Stimulated activated CD4-positive, alpha-beta T cell treated with anti-CD3 and anti-CD28 coated beads, Interleukin-15, amount 100 ng/mL, for 1 hour (primary cell): ENCODE data around the gene SUPT3H.

Source experiments
- DNase-seq, 2 donors: peaks; one replicate each; pipeline ENCODE4 v3.0.0-alpha.2; 2020; ENCODE audit warnings: low read depth in 1 of 2, low spot score in 1 of 2

The SUPT3H gene

DNA sequence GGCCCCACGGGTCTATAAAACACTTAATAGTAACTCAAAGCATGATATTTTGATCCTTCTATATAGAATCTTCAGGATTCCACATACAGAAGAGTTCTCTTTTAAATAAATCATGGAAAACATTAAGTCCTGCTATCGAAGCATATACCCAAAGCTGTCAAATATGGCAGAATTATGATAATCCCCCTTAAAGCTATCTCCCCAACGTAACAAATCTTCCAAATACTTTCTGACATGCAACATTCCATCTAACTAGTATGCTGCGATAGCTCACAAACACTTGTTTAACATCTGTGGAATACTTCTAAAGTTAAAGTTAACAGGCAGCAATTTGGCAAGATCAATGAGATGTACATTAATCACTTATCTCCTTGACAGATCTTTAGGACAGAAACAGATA is 420.6 kb downstream of the SUPT3H start:
- no peak for DNase-seq

DNA sequence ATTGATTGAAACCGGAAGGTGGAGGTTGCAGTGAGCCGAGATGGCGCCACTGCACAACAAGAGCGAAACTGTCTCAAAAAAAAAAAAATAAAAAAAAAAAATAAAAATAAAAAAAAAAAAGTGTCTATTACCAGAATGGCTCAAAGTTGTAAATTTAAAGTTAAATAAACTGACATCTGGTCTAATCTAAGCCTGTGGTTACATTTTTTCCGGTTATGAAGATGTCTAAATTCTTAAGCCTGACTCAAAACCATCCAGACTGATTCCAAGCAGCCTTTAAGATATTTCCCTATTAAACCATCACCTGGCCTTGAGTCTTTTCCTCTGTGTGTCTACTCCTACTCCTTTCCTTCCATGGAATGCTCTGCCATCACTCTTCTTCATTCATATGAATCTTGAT is 421.3 kb downstream of the SUPT3H start:
- DNase-seq, result no peak

DNA sequence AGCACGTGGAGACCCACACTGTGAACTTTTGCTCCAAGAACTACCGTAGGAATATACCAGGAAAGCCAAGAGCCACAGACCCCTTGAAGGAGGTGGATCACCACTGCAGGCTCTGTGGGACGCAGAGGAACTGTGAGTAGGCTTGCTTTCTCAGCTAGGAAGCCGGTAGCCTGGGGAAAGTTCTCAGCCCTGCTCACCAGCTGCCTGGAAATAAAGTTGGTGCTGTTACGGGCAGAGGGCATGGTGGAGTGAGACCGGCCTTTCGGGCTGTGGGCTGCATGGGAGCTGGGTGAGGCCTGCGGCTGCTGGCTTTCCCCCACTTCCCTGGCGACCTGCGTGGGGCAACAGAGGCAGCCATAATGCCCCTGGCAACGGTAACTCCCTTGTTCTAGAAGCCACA is 422.6 kb downstream of the SUPT3H start:
- DNase-seq, result no peak

DNA sequence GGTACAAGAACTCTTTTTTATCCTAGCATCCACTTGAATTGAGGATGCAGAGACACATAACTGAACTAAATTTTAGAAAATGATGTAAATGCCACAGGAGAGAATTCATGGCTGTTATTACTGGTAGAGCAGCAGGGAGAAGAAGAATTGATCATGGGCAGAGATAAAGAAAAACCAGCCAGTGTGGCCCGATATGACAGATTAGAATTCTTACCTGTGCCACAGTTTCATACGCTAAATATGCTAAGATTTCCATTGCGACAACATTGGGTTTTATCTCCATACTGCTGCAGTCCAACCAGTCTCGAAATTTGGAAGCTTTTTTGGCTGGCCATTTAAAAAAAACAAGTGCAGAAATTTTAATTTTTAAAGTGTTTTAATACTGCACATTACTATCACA is 423.5 kb downstream of the SUPT3H start:
- DNase-seq, result no peak

DNA sequence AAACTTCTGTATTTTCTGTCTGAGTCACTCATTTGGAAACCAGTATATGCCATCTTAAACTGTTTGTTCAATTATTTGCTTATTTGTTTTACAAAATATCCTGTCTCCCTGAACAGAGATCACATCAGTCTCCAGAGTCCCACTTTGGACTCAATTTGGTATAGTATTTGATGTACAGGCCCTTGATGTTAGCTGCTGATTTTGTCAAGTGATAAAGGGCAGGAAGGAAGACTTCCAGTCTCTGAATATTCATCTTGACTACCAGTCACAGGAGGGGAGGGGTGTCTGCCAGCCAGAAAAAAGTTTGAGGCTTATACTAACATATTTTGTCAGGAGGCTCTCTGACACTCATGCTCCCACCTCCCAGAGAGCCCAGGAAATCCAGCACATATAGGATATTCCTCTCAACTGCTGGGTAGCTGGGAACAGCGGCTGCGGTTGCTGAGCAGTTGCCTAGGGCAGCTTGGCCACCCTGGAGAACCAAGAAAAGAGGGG is 426.4 kb downstream of the SUPT3H start:
- DNase-seq, result no peak

DNA sequence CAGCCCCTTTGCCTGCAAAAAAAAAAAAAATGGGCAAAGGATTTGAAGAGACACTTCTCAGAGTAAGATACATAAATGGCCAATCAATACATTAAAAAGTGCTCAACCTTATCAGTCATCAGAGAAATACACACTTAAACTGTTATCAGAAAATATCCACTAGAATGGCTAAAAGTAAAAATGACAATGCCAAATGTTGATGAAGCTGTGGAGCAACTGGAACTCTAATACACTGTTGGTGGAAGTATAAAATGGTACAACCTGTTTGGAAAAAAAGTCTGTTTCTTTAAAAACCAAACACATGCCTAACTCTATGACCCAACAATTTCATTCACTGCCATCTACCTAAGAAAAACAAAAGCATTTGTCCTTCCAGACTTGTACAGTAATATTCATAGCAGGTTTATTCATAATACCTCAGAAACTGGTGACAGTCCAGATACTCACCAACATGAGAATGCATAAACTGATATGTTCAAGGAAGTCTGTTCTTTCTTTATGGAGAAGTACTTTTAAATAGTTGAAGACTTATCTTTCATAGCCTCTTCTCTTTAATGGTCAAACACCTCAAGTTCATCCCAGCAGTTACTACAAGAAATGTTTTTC is 428.0 kb downstream of the SUPT3H start:
- no peak for DNase-seq

DNA sequence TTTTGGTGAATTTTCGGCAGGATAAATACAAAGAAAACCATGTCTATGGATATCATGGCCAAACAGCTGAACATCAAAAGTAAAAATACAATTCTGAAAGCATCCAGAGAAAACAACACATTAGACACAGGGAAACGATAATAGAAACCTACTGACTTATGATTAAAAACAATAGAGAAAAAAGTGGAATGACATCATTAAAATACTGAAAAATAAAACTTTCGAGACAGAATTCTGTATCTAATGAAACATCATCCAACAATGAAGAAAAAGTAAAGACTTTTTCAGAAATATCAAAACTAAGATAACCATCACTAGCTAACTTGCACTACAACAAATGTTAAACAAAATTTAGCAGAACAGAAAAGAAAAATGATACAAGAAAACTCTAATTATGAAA is 434.2 kb downstream of the SUPT3H start:
- DNase-seq, result no peak

DNA sequence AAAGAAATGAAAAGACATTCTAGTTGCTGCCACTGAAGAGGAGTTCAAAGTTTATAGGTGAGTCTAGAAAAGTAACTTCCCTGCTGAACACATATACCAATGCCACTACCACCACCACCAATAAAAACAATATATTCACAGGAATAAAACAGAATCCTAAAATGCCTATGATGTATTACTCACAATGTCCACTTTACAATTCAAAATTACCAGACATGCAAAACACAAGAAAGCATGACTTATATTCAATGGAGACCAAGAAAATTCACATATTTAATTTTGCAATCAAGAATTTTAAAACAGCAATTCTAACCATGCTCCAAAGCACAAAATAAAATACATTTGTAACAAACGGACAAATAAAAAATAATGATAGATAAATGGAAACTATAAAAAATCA is 434.9 kb downstream of the SUPT3H start:
- no peak for DNase-seq

DNA sequence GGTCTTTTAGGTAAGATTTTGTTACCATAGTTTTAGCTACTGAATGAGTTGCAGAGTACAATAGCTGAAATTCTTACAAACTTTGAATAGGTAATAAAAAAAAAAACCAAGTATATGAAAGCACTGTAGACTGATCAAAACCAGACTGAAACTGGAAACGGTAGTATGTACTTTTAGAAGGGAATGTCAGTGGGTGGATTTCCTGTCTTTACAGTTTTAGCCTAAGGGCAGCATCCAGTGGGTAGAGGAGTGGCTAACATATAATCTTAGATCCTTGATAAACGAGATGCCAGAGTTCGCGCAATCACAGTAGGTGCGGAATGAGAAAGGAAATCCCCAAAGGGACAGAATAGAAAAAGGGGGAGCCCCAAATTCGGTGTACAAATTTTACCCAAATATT is 435.5 kb downstream of the SUPT3H start:
- no peak for DNase-seq

DNA sequence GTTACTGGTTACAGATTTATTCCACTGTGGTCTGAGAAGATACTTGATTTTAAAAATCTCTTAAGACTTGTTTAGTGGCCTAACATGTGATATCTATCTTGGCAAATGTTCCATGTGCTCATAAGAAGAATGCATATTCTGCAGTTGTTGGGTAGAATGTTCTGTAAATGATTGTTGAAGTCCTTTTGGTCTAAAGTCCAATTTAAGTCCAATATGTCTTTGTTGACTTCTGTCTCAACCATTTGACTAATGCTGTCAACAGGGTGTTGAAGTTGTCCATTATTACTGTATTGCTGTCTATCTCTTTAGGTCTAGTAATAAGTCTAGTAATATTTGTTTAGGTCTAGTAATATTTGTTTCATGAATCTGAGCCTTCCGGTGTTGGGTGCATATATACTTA is 437.4 kb downstream of the SUPT3H start:
- DNase-seq, result no peak

DNA sequence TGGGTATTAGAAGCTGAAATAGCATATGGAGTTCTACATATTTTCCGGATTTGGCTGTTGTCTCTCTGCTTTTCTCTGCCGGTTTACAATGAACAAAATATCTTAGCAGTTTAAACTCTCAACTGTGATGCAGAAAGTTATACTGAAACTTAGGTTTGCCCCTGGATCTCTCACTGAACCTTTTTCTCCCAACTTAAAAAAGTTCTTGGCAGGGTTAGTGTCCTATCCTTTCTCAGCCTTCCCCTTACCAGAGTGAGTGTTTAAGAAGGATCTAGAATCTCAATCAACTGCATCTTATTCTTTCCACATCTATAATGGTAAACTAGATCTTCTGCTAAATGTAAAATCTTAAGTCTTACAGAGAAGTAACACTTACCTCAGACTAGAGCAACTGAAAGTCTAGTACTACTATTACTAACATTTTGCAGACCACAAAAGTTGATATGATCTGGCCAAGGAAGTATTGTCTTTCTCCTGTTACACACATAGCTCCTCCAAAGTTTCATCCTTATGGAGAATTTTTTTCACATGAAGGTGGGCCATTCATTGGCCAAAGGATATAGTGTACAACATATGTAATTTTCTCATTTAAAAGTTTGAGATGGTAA is 441.9 kb downstream of the SUPT3H start:
- DNase-seq, result no peak

DNA sequence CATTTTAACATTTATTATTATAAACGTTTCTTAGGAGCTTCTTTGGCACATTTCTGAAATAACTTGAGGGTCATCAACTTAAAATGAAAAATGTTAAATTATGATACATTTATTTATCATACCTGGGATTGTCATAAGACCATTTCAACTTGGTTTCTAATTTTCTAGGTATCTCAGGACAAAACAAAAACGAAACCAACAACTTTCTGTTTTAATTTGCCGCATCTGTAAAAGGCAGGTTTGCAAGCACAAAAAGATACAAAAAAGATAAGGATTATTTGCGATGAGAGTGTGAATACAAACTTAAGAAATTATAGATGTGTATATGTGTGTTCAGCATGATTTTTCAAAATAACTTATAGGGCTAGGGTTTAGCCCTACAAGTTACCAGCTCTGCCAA is 444.6 kb downstream of the SUPT3H start:
- DNase-seq, result no peak

DNA sequence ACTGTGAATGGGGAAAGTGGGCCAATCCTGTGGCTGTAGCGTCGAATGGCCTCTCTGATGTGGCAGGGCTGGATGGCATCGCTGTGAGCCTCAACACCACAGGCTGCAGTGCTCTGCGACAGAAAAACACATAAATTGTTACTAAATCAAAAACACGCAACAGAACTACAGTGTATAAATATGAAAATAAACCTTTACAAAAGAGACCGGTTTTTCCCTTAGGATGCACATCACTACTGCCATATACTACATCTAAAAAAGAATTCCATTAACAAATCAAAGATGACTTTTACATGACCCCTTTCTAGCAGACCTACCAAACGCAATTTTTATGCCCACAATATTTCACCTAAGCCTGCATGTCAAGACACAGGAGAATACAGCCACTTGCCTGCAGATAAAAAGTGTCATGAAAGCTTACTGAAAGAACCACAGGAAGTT is 445.1 kb downstream of the SUPT3H start:
- DNase-seq, result peak in 1 of 2 donors; percentile 5

DNA sequence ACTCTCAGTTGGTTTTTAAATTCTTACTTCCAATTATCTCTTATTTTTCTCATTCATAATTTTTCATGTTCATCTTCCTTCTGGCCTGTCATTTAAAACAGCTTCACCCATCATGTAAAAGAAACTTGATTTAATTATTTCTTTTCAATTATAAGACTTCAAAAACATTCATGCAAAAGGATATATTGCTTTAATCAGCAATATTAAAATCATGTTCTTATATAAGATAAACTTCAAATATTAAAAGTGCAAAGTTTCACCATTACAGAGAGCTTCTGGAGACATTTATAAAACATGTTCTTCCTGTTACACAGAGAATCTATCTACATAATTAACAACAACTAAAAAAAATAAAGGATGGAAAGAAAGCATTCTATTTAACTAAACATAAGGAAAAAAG is 446.3 kb downstream of the SUPT3H start:
- DNase-seq, result no peak

DNA sequence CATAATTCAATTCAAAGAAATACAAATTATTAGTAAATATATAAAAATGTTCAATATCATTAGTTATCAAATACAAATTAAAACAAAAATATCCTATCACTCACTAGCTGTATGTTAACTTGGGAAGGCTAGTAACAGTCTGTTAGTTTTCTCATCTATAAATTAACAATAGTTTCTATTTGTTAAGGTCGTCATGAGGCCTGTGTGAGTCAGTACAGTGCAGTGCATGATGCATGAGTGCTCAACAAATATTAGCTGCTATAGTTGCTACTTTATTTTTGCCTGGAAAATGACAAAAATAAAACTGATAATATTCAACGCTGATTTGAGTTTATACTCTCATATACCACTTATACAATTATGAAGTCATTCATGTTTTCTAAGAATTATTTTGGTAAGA is 451.2 kb downstream of the SUPT3H start:
- DNase-seq, result no peak

DNA sequence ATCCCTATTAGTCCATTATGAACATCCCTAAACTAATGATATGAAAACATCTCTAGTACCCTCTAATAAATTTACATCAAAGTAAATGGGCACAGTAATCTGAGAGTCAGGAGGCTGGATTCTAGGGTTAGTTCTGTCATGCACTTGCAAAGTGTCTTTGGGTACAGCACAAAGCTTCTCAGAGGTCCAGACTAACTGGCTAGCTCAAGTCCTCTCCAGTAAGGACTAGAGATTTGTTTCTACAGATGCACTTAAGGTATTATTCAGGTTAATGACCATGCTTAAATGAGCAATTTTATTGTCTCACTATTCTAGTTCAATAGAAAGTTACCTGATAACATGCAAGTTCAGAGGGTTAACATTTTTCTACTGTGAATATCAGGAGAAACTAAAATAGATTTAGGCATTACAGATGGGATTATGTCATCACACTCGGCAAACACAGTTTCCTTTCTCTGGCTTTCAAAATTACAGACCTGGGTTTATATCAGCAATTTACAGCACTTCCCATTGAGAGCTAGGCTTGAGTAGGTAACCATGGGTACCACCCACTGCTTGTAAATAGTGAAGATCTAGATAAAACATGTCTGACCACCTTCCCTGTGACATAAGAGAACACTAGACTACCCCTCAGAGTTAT is 452.5 kb downstream of the SUPT3H start:
- DNase-seq, result no peak

DNA sequence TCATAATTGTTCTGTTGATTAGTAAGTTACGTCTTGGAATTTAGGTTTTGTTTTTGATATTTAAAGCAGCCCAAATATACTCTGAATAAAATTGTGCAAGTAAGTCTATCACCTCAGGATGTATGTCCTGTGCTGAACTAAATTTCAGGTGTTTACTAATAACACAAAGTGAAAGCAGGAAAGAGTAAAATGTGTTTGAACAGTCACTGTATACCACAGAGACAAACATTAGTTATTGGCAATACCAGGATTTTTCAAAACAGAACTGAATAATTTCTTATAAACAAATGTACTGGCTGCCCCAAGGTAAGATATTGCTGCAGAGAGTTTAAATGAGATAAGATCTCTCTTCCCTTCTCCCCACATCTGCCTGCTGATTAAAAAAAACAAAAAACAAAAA is 454.3 kb downstream of the SUPT3H start:
- no peak for DNase-seq

DNA sequence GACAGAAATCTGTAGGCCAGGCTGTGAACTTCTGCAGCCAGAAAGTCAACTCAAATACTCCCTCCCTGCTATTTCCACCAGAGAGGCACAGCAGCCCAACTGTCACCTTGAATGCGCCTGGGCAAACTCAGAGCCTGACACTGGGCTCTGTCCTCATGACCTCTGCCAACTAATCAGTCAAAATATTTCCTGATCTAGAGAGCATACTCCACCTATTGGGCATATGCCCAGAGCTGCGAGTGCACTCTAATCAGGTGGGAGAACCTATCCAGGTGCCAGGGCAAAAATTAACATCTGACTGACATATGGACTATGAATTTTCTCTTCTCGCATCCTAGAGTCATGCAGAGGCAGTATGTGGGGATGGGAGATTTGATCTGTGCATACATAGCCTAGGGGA is 455.9 kb downstream of the SUPT3H start:
- no peak for DNase-seq

DNA sequence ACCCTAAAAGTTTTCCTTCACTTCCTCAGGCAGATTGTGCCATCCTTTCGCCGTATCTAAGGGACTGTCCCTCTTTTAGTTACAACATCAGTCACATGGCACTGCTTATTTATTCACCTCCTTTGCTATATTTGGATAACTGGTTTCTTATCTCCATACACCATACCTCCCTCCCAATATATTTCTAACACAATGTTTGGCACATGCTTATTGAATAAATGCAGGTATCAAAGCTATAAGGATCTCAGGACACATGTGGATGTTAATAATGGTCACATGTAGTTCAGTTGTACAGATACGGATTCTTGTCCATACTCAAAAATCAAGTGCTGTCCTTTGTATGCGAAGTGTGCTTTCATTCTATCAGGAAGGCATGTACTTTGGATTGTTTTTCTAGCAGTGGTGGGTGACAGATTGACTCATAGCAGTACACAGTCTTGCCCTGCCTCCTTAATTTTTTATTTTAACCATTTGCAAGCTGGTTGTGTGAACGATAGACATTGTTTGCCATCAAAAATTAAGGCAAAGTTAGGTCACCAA is 456.7 kb downstream of the SUPT3H start:
- DNase-seq, result no peak

DNA sequence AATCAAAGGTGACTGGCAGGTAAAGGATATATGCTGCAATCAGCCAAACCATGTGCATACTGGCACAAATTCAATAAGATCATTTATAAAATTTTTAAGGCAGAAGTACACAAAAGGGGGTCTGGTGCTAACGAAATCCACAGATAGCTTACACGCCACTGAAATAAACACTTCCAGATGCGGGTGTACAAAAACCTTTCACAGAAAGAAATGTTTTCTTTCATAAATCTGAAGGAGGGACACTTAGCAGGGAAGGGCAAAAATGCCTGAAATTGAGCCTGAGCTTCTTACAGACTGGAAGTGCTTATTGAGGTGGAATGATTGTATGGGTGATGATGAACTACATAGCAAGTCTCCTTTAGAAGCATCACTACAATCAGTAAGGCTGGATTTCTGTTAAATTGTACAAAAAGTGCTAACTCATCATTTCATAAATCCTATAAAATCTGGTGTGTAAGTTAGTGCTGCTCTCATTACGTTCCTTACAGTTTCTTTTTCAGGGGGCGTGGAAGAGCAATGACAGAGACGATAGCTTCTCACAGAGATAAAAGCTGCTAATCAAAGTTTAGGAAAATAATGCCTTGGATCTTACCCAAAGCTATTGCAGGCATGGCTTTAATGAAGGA is 458.9 kb downstream of the SUPT3H start:
- no peak for DNase-seq

DNA sequence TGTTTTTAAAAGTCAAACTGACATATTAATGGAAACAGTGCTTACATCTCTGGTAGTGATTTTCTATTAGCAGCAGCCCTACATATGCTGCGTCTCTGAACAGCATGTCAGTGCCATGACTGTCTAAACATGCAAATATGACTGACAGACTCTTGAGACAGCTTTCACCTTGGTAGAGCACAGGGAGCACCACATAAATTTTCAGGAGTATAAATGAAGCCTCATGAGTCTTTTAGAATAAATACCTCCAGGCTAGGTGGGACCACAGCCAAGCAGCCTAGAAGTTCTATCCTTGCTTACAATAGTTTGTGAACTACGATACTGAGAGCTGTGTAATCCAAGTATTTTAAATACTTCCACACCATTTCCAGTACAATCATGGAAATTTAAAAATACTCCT is 460.3 kb downstream of the SUPT3H start:
- no peak for DNase-seq

DNA sequence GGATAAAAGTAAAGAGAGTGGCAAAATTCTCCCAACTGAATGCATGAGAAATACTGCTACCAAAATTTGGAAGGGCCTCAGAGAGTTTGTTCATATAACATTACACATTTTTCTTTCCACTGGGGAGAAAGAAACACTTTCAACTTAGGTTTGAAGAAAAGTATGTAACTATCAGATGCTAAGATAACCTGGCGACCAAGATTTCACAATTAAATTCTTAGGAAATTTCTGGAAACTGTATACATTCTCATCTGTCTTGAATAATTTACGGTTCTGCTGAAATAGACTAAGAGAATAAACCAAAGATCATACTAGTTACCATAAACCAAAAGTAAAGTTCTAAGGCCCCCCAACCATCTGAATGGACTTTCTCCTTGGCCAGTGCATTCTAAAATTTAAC is 462.6 kb downstream of the SUPT3H start:
- no peak for DNase-seq
